Adrenal gland (tissue), 5 donors: ENCODE measurements around the gene DPP10.

Source experiments
- POLR2A ChIP-seq, 2 donors: fragments of 450-650 bp; IDR thresholded peaks; one replicate each; pipeline ENCODE4 v1.6.1; 2017; ENCODE audit warnings: antibody characterized with exemption in 2 of 2, mild to moderate bottlenecking in 2 of 2, moderate library complexity in 1 of 2
- TF ChIP-seq, protein P1 (sequence below), 6 experiments: fragments of 450-650 bp in 4 of 6; fragments of 200-600 bp in 2 of 6; sonication (generic) in 1 of 6; IDR thresholded peaks; 1 replicate in 5 of 6; 2 replicates in 1 of 6; pipeline versions ENCODE4 v1.5.1 to v1.8.0; 2016 to 2021; ENCODE audit warnings: antibody characterized with exemption in 6 of 6, mild to moderate bottlenecking in 2 of 6, moderate library complexity in 1 of 6
- donor health status: DM: no; HTN: no; CAD: no.

DNA sequence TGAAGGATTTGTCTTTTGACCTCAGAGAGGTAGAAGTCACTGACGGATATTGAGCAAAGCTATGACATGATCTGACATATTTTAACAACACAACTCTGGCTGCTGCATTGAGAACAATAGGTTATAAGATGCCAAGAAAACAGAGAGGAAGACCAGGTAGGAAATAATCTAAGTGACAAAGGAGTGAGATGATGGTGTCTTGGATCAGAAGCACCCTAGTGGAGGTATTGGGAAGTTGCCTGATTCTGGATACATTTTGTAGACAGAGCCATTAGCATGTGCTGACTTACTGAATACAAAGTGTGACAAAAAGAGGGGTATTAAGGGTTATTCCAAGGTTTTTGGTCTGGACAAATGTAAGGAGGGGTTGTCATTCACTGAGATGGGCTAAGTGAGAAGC lies 1438.1 kb downstream of the DPP10 start:
- TF ChIP-seq, protein P1, sequence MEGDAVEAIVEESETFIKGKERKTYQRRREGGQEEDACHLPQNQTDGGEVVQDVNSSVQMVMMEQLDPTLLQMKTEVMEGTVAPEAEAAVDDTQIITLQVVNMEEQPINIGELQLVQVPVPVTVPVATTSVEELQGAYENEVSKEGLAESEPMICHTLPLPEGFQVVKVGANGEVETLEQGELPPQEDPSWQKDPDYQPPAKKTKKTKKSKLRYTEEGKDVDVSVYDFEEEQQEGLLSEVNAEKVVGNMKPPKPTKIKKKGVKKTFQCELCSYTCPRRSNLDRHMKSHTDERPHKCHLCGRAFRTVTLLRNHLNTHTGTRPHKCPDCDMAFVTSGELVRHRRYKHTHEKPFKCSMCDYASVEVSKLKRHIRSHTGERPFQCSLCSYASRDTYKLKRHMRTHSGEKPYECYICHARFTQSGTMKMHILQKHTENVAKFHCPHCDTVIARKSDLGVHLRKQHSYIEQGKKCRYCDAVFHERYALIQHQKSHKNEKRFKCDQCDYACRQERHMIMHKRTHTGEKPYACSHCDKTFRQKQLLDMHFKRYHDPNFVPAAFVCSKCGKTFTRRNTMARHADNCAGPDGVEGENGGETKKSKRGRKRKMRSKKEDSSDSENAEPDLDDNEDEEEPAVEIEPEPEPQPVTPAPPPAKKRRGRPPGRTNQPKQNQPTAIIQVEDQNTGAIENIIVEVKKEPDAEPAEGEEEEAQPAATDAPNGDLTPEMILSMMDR (IDR thresholded peaks at IDR 0.05) = no peak
- TF ChIP-seq POLR2A (IDR thresholded peaks at IDR 0.05) = no peak
